Measurements from ENCODE around the gene TAF10.

Gene TAF10

DNA sequence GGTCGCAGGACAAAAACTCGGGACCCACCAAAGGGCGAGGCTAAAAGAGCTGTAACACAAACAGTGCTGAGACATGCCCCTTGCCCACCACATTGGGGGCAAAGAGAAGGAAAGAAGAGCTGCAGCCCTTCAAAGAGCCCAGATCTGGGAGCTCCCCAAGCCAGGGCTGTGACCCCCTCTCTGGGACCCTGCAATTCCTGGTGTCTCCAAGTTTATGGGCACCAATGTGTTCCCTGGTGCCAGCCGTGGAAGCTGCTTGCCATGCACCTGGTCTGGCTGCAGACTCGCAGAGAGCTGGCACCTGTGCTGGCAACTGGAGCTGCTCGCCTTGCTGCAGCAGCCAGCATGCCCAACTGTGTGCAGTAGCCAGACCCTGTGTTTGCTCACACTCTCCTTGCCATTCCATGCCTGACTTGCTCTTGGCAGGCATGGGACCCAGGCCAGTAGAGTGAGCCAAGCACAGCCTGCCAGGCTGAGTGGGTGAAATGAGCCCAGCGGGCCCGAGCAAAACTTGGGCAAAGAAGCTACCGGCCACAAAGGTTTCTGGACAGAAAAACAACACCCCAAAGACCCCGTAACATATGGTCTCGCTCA is 24.6 kb downstream of the TAF10 start:
- TF ChIP-seq, protein P1, sequence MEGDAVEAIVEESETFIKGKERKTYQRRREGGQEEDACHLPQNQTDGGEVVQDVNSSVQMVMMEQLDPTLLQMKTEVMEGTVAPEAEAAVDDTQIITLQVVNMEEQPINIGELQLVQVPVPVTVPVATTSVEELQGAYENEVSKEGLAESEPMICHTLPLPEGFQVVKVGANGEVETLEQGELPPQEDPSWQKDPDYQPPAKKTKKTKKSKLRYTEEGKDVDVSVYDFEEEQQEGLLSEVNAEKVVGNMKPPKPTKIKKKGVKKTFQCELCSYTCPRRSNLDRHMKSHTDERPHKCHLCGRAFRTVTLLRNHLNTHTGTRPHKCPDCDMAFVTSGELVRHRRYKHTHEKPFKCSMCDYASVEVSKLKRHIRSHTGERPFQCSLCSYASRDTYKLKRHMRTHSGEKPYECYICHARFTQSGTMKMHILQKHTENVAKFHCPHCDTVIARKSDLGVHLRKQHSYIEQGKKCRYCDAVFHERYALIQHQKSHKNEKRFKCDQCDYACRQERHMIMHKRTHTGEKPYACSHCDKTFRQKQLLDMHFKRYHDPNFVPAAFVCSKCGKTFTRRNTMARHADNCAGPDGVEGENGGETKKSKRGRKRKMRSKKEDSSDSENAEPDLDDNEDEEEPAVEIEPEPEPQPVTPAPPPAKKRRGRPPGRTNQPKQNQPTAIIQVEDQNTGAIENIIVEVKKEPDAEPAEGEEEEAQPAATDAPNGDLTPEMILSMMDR (IDR thresholded peaks at IDR 0.05; ENCODE audit: low read depth, low read length) = no peak
- H3K4me3 ChIP-seq (ENCODE audit: low read depth, low read length) = no peak overlapping the region

DNA sequence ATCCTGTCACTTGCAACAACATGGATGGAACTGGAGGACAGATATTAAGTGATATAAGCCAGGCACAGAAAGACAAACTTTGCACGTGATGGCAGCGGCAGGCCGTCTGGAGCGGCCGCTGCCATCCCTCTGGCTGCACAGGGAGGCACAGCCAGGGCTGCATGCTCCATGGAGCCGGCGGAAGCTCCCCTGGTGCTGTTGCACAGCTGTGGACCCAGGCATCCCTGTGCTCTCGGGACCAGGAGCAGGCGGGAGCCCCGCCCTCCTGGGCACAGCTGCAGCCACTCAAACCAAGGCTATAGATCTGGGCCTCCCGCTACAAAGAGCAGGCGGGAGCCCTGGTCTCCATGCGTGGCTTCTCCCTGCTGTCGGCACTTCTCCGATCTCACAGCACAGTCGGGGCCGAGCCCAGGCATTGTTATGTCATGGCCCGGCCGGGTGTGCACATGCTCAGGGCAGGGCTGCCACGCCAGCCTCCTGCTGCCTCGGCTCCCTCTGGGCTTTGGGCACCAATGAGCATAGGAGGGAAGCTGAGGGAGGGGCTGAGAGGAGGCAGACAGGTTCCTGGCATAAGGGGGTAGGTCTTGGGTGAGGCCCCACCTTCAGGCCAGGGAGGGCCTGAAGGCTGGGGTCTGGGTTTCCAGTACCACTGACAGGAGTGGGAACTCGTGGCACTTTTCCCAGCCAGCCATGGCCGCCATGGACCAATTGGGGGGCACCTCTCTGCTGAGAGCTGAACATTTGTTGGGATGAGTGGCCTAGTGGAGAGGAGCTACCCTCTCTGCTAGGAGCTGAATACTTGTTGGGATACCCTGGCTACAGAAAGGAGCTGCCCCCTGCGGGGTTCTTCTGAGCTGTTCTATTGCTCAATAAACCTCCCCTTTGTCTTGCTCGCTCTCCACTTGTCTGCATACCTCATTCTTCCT is 25.3 kb downstream of the TAF10 start:
- TF ChIP-seq, protein P1 (IDR thresholded peaks at IDR 0.05; ENCODE audit: low read depth, low read length) = no peak
- no peak overlapping the region for H3K4me3 ChIP-seq (ENCODE audit: low read depth, low read length)

DNA sequence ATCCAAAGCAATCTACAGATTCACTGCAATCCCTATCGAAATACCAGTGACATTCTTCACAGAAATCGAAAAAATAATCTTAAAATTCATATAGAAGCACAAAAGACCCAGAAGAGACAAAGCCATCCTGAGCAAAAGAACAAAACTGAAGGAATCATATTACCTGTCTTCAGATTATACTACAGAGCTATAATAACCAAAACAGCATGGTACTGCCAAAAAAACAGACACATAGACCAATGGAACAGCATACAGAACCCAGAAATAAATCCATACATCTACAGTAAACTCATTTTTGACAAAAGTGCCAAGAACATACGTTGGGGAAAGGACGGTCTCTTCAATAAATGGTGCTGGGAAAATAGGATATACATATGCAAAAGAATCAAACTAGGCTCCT is 27.5 kb downstream of the TAF10 start:
- H3K4me3 ChIP-seq (ENCODE audit: low read depth, low read length) = no peak overlapping the region
- TF ChIP-seq, protein P1 (IDR thresholded peaks at IDR 0.05; ENCODE audit: low read depth, low read length) = no peak

DNA sequence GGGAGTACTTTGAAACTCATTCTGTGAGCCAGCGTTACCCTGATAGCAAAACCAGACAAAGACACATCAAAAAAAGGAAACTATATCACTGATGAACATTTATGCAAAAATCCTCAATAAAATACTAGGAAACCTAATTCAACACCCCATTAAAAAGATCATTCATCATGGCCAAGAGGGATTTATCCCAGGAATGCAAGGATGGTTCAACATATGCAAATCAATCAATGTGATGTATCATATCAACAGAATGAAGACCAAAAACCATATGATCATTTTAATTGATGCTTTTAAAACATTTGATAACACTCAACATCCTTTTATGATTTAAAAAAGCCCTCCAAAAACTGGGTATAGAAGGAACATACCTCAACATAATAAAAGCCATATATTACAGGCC is 28.4 kb downstream of the TAF10 start:
- TF ChIP-seq, protein P1 (IDR thresholded peaks at IDR 0.05; ENCODE audit: low read depth, low read length) = no peak
- no peak overlapping the region for H3K4me3 ChIP-seq (ENCODE audit: low read depth, low read length)

DNA sequence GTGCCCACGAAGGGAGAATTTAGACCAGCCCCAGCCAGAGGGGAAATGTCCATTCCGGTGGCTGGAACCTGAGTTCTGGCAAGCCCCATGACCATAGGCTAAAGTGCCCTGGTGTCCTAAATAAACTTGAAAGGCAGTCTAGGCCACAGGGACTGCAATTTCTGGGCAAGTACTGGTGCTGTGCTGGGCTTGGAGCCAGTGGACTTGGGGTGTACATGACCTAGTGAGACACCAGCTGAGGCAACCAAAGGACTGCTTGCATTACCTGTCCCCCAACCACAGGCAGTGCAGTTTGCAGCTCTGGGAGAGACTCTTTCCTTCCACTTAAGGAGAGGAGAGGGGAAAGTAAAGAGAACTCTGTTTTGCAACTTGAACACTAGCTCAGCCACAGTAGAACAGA is 32.3 kb downstream of the TAF10 start:
- TF ChIP-seq, protein P1 (IDR thresholded peaks at IDR 0.05; ENCODE audit: low read depth, low read length) = no peak
- H3K4me3 ChIP-seq (ENCODE audit: low read depth, low read length) = no peak overlapping the region

DNA sequence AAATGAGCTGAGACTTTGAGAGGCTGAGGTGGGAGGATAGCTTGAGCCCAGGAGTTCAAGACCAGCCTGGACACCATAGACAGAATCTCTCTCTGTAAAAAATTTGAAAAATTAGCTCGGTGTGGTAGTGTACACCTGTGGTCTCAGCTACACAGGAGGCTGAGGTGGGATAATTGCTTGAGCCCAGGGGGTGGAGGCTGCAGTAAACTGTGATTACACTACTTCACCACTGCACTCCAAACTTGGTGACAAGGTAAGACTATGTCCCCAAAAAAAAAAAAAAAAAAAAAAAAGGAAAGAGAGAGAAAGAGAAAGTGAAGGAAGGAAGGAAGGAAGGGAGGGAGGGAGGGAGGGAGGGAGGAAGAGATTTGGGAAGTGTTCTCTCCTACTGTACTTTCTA is 33.9 kb downstream of the TAF10 start:
- TF ChIP-seq, protein P1 (IDR thresholded peaks at IDR 0.05; ENCODE audit: low read depth, low read length) = no peak

More for the DNA sequence above, 33.9 kb downstream of the TAF10 start:
- no peak overlapping the region for H3K4me3 ChIP-seq (ENCODE audit: low read depth, low read length)
